ENCODE results near the gene VPS26B.
"Not testable (repeated sequence)": the region's sequence is repeated elsewhere in the genome, so short reads cannot be mapped to it uniquely, and the experiment has no call there.

Gene VPS26B

GRCh38 chr11:134283461-134284230 is 59.2 kb downstream of the VPS26B start:
- no peak for DNase-seq

- DNase-seq: not testable (repeated sequence)
These were observed 59.9 kb downstream of the VPS26B start for GRCh38 chr11:134284349-134284748.

- no peak for DNase-seq
These were observed 63.1 kb downstream of the VPS26B start for GRCh38 chr11:134287561-134287960.

GRCh38 chr11:134288486-134288885 is 64.0 kb downstream of the VPS26B start:
- no peak for DNase-seq

- DNase-seq: no peak
These were observed 64.7 kb downstream of the VPS26B start for GRCh38 chr11:134289167-134289566.

GRCh38 chr11:134289789-134290188 is 65.3 kb downstream of the VPS26B start:
- no peak for DNase-seq

GRCh38 chr11:134290646-134291045 is 66.2 kb downstream of the VPS26B start:
- DNase-seq: no peak

GRCh38 chr11:134291196-134291595 is 66.7 kb downstream of the VPS26B start:
- DNase-seq: no peak

- no peak for DNase-seq
These were observed 68.2 kb downstream of the VPS26B start for GRCh38 chr11:134292661-134293060.

GRCh38 chr11:134293119-134294113 is 68.9 kb downstream of the VPS26B start:
- DNase-seq: no peak

- no peak for DNase-seq
These were observed 70.2 kb downstream of the VPS26B start for GRCh38 chr11:134294664-134295063.

All from effector CD4-positive, alpha-beta T cell (primary cell).